Inferior parietal cortex (tissue), 1 donor: ENCODE results near the gene USP27X.

ENCODE experiments used
- DNase-seq: peaks from one replicate; pipeline ENCODE4 v3.0.0-alpha.2; 2016; ENCODE audit errors: extremely low spot score

Gene USP27X

DNA sequence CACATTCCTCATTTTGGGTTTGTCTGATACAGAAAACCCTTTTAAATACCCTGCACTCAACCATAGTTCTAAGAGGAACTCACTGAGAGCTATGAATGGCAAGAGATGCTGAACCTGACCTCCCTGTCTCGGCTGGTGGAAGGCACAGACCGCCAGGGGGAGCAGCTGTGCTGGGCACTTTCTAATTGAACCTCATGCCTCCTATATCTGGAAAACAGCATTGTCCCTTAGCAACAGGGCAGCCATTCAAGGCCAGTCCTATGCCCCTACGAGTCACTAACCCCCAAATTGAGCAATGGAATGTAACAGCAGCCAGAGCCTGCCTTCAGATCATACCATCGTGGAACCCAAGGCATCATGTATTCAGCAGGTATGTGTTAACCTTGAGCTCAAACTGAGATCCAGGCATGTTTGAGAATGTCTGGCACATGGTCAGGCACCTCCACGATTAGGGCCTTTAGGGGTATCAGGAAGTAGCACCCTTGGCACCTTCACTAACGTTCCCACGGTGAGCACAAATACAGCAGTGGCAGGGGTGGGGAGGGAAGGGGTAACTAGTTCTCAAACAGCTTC, 5.1 kb downstream of the USP27X start:
- peak; percentile 31 for DNase-seq

DNA sequence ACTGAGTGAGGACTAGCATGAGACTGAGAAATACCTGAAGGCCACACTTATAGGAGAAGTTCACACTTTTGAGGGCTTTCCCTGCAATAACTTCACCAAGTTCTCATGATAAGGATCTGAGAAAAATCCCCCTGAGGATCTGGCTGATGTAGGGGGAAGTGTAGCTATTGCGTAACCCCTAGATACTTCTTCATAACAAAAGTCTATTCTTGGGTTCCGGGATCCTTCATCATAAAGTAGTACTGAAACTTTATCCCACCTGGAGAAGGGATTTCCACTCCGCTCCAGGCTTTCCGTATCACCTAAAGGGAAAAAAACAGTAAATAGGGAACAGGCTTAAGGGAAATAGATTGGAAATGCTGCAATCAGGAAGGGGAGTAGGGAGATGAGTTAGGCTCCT, 13.3 kb downstream of the USP27X start:
- DNase-seq = no peak

DNA sequence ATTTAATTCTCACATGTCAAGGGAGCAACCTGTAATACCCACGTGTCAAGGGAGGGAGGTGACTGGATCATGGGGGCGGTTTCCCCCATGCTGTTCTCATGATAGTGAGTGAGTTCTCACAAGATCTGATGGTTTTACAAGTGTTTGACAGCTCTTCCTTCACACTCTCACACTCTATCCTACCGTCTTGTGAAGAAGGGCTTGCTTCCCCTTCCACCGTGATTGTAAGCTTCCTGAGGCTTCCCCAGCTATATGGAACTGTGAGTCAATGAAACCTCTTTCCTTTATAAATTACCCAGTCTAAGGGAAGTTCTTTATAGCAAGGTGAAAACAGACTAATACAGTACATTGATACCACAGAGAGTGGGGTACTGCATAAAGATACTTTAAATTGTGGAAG, 17.7 kb downstream of the USP27X start:
- no peak for DNase-seq

DNA sequence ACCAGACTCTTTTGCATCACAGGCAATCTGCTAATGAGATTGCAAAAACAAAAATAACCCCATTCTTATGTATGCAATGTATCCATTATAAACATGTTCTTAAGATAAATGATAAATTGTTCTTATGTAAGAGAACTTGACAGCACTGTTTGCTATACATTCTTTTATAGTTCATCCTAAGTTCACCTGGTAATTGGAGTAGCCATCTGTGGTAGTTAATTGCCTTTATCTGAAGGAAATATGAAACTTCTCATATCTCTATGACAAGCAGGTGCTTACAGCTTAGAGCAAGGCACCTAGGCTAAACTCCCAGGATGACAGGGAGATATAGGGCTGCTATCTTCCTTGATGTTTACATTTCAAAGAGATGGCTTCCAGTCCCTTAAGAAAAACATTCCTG, 21.8 kb downstream of the USP27X start:
- no peak for DNase-seq

DNA sequence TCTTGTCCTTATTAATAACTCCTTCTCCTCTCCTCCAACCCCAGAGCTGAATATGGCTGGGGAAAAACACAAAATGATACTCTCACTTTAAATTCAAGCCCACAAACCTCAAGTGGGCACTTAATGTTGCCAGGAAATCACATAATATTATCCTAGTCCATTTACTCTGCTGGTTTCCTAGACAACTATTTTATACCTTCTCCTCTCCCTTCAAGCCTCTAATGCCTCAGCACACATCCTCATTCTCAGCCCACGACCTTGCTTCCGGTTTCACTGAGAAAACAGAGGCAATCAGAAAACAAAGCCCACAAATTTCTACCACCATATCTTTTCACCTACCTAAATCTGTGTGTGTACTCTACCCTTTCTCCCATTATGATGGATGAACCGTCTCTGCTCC, 31.1 kb downstream of the USP27X start:
- DNase-seq = no peak

DNA sequence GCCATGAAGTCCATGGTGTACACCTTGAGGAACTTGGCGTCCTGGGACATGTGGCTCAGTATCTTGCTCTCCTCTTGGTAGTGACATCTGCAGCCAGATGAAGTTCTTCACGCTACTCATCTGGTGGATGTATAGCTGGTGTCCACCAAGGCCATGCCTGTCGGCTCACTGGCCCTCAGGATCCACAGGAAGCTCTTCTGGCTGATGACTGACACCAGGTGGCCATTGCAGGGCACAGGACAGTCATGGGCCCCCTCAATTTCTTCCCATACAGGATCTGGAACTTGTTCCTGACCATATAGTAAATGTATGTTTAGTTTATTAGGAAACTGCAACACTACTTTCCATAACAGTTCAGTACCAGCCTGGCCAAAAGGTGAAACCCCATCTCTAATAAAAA, 32.8 kb downstream of the USP27X start:
- no peak for DNase-seq

DNA sequence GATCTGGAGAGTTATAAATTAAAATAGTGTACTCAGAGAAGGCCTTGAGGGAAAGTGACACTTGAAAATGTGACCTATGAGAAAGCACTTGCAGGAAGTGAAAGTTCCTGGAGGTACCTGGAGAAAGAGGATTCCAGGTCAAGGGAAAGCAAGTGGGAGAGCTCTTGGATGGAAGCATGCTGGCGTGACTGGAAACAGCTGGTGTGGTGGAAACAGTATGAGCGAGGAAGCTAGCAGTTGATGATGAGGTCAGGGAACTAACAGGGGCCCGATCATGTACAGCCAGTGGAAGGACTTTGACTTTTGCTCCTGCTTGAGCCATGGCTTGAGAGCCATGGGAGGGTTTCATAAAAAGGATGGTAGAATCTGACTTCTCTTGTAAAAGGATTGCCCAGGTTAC, 33.6 kb downstream of the USP27X start:
- no peak for DNase-seq

DNA sequence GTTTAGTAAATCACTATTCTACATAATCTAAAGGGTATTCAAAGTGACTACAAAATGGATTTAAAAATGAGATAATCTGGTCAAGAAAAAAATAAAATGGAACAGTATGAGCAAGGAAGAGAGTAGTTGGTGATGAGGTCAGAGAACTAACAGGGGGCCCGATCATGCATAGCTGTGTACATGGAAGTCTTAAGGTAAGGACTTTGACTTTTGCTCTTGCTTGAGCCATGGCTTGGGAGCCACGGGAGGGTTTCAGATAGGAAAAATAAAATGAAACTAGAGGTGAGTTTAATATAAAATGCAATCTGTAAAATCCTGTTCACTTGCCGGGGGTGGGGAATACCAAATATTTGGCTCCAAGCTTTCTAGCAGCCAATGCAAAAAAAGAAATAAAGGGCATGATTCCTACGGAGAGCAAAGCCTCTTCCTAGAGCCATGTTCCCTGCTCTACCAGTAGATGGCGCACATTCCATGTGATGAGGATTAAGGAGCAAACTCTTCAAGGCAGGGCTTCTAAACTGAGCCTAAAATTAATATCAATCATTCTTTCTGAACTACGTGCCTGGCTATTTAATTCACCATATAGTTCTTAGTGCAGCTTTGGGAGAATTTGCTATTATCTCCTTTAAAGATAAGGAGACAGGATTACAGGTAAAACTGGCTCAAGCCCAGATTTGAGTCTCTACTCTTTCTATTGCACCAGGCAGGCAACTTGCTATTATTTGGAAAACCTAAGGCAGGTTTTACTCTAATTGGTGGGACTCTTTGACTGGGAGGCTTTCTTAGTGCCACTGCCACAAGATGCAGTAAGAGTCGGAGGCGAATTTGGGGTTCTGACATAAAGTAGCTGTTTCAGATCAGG, 36.3 kb downstream of the USP27X start:
- DNase-seq = peak; percentile 49

DNA sequence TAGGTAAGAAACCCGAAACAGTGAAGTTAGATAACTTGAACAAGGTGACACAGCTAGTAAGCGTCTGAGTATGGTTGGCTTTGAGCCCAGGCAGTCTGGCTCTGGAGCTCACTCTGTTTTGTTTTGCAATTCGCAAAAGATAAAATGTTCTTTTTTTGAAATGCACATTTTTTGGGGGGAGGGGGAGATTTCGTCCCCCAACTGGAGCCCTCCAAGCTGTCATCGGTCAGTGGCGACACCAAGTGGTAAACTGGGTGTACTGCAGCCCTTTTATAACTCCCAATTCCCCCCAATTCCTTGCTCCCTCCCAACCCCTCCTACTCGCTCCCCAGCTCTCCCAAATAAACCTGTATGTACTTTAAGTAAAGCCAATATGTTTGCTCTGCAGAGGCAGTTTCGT, 40.3 kb downstream of the USP27X start:
- peak; percentile 31 for DNase-seq

DNA sequence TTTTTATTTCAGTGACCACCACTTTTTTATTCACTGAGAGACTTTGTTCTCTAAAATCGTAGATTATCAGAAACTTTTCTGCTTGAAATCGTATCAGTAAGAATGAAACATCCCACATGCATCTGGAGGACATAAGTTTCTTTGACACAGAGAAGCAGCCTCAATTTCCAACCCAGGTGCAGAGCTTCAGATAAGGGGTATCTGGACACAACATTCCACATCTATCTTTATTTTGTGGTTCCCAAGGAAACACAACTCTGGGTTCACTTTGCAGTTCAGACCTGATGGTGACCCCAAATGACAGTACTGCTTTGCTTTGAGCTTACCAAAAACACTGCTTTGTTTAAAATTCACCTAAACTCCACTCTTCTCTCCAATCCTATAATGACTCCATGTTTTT, 41.8 kb downstream of the USP27X start:
- no peak for DNase-seq

DNA sequence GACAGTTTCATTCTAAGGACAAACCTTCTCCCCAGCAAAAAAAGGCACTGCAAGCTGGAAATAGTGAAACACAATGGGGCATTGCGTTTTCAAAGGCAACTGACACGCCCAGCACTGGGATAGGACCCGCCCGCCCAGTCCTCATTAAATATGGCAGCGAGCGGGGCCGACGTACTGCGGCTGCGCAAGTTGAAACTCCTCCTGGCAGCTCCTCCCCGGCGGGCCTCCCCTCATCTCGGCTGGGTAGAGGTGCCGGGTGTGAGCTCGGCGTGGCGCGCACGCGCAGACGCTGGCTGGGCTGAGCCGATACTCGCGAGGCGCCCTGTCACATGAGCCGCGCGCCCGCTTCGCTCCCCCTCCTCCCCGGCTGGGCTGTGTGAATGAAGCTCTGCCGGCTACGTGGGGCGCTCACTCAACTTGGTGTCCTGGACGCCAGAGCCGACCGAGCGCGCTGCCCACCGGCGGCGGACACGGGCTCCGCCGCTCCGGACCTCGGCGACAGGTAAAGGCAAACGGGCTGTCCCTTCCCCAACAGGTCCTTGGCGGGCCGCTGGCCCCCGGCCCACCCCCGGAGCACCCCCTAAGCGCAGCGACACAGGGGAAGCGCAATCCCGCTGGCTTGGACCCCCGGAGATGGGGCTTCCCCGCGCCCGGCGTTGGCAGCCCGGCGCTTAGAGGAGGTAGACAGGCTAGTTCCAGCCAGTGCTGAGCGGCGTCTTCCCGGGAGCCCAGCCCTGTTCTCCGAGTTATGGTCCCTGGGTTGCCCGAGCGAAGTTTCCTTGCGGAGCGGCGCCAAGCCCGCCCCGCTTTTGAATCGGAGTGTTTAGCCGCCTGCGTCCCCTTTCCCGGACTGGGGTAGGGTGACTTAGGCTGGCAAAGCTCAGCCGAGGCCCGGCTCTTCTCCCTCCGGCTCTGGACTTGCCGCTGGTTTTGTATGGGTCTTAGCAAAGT, 43.3 kb downstream of the USP27X start, which contains the start of gene CLCN5:
Gene CLCN5, plus strand, starts transcription at position 306 of the 951 bp plus-strand sequence. CDS start 2,703 bp downstream, outside the sequence.
- peak; percentile 86 for DNase-seq

DNA sequence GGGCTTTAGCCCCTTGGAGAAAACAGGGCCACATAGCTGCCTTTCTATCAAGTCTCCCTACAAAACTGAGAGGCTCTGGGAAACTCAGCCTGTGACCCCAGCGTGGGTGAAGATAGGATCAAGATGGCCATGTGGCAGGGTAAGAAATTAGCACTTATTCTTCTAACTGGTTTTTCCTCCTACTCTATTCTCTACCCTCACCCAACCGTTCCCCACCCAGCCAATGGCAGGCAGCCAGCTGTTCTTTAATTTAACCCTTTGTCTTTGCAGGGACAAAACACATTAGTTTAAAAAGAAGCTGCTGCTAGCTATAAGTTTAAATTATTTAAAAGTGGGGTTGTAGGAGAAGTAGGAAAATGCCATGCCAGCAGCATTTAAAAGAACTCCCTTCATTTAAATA, 45.9 kb downstream of the USP27X start:
- DNase-seq = no peak

DNA sequence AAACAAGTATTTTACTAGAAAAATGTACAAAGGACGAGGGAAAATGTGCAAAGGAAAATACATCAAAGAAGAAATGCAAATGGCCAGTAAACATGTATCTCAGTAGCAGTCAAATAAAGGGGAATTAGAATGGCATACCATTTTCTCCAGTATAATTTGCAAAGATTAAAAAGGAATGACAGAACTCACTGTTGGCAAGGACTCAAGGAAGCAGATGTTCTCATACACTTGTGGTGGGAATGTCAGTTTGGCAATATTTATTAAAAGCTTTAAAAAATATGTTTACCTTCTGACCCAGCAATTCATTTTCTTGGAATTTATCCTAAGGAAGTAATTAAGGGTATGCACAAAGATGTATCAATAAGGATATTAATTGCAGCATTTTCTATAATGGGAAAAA, 50.8 kb downstream of the USP27X start:
- DNase-seq = no peak
